HG03439 (cell line): ENCODE measurements around the gene GPR180.
"Not testable (repeated sequence)": the region's sequence is repeated elsewhere in the genome, so short reads cannot be mapped to it uniquely, and the experiment has no call there.

Source experiments
- ATAC-seq: cut with Tn5 transposase; IDR thresholded peaks from one replicate; pipeline ENCODE4 v1.9.1; 2021; ENCODE audit warnings: mild to moderate bottlenecking, moderate library complexity; ENCODE audit not compliant: unreplicated experiment

GPR180 gene

GRCh38 chr13:94595950-94596574 is 5.6 kb upstream of the GPR180 start, which contains the start of gene TGDS:
Gene TGDS, minus strand, starts transcription at chr13:94596152. Its CDS starts 16 bp downstream, at chr13:94596136.
- peak; percentile 98 for ATAC-seq

- ATAC-seq, result no peak
Observed at GRCh38 chr13:94596575-94596971, 5.1 kb upstream of the GPR180 start.

DNA sequence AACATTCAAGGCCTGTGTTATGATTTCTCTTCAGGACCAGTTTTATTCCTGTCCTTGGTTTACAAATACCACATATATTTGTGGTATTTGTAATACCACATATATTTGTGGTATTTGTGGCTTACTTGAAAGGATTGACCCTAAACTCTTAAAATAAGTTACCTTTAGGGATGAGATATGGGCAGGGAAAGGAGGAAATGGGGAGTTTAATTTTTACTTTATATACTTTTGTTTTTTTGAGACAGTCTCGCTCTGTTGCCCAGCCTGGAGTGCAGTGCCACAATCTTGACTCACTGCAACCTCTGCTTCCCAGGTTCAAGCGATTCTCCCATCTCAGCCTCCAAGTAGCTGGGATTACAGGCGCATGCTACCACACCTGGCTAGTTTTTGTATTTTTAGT is 3.4 kb upstream of the GPR180 start:
- ATAC-seq, result no peak

GRCh38 chr13:94599877-94600276 is 1.8 kb upstream of the GPR180 start:
- ATAC-seq, result no peak

- ATAC-seq, result no peak
Observed at GRCh38 chr13:94602467-94602866, 810 bp downstream of the GPR180 start.

DNA sequence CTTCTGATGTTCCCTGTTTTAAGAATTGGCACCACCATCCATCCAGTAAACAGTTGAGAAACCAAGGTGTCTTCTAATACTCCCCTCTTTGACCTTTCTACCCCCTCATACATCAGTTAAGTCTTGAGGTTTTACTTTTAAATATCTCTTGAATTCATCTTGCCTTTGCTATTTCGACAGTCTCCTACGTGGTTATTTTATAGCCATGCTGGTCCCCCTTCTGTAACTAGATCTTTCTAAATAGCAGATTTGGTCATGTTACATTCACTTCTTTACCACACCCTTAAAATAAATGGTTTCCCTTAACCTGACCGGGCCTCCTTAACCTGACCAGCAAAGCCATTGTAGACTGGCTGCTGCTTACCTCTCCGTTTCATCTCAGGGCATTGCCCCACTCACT is 5.4 kb downstream of the GPR180 start:
- no peak for ATAC-seq

DNA sequence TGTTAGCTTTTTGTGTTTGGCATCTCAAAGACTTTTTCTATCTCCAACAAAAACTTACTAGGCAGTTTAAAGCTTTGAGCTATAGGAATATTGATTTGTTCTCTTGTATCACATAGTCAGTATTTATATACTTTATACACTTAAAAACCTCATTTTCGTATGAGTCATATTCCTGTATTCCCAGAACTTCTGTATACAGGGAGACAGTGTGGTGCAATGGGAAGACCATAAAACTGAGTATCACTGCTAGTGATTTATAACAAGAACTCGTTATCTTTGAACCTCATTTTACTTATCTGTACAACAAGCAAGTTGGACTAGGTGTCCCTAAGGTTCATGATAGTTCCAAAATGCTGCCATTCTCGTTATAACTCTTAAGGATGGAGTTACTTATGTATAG is 6.3 kb downstream of the GPR180 start:
- no peak for ATAC-seq

DNA sequence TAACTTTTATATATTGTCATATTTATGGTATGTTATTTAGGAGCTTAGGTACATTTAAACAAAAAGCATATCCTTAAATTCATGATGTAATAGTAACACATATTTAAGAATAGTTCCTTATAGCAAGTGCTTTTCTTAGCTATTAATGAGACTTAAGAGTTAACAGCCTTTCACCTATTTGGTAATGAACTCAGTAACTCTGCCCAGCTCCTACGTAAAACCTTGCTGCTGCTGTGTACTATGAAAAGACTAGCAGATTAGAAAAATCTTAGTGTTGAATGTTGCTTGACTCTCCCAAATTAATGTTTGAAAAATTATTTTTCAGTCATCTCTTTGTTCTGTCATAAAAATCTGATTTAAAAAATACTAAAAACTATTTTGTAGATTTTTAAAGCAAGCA is 6.9 kb downstream of the GPR180 start:
- ATAC-seq, result no peak

DNA sequence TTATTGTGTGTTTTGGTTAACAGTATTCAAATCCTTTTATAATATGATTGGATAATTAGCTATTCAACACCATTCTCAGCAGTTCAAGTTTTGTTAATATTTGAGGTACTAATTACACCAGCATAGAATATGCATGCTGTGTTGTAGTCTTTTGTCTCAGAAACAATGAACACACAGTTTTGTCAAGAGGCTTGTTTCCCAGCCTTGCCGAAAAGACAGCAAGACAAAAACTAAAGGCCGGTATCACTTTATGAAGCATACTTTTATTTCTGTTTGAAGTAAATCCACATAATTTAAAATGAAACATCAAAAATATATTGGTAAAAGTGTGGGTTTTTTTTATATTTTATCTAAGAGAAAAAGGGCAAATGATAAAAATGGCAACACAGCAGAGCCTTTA is 7.5 kb downstream of the GPR180 start:
- no peak for ATAC-seq

DNA sequence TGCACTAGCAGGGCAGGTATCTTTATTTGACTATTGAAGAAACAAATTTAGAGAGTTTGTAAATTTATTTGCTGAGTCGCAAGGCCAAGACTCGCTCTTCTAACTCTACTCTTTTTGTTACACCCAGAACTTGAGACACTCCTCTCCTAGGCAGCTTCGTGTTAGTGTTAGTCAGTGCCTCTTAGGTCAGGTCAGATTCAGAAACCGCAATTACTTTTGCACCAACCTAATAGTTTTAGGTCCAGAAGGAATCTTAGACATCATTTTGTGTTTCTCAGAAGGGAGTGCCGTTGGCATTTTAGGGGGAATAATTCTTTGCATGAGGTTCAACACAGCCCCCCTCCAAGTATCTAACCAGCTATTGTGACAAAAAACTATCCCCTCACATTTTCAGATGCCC is 8.8 kb downstream of the GPR180 start:
- ATAC-seq, result no peak

- no peak for ATAC-seq
Observed at GRCh38 chr13:94612050-94612449, 10.4 kb downstream of the GPR180 start.

DNA sequence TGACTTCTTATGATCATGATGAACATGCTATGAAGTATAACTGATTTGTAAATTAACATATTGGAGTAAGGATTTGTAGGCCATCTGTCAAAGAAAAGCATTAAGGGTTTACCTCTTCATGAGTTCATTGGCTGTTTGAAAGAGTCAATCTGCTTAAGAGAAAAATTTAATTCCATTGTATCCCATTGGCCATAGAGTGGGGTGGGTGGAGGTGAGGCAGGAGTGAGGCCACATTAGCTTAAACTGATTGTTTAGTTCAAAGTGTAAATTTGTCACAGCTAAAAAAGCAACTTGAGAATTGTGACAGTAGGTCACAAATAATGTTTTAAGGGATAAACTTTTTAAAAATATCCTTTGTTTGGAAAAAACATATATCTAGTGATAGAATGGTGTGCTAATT is 11.4 kb downstream of the GPR180 start:
- no peak for ATAC-seq

DNA sequence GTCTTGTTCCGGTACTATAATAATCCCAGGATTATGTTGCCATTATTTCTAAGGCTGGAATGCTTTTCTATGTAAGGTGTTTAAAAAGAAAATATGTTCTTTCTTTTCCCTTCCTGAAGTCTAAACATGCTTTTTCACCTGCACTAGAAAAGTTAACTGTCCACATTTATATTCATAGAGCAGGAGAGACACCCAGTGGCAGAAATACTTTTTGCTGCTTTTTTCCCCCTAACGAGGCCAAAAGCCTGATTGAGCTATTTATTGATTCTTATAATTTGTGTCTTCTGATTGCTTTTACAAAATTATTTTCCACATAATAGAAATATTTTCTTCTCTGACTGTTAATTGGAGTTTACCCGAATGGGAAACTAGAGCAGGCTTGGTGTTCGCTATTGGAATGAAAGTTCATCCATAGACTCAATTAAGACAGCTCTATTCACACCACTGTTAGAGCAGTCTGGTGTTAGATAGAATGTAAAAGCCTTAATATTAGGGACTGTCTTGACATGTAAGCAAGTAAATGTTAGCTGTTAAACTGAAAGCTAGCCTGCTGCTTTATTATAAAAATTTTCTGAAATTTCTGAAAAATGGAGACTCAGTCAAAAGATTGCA is 15.8 kb downstream of the GPR180 start:
- ATAC-seq, result peak; percentile 48

- ATAC-seq, result peak; percentile 67
Observed at GRCh38 chr13:94620286-94620896, 18.7 kb downstream of the GPR180 start.

DNA sequence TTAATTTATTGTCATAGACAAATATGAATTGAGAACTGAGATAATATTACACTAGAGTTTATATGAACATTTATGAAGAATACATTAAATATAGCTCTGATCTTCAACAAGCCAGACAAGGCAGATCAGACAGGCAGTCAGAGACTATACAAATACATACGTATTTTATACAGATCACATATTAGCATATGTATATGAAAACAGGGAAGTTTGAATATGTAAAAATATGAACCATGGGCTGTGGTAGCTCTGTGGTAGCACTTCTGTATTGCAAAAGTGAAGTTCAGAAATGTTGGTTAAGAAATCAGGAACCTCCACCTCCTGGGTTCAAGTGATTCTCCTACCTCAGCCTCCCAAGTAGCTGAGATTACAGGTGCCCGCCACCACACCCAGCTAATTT is 20.7 kb downstream of the GPR180 start:
- ATAC-seq, result no peak

GRCh38 chr13:94623316-94623715 is 21.7 kb downstream of the GPR180 start:
- no peak for ATAC-seq

GRCh38 chr13:94630858-94631257 is 29.2 kb downstream of the GPR180 start:
- ATAC-seq, result no peak

DNA sequence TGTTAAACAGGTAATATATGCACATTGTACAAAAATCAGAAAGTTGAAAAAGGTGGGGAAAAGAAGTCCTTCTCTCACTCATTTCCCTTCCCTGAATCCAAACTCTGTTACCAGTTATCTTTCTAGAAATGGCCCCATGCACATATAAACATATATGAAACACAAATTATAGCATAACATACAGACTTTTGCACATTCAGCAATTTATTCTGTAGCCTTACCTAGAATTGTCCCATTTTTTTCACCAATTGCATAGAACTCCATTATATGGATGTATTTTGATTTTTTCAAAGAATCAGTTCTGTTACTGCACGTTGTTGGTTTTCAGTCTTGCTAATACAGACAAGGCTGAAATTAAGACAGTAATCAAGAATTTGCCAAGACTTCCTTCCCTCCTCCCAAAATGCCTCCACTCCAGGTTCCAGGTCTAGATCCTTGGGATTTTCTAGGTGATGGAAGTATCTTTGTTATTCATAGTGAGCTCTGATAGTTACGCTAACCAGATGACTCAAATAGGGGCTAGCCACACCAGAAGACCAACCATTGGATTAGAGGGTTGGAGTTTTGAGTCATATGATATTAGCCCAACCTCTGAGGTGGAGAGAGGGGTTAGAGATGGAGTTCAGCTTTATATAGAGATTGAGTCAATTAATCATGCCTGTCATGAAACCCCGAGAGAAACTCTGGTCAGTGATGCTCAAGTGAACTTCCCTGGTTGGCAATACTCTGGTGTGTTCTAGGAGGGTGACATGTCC is 30.7 kb downstream of the GPR180 start:
- no peak for ATAC-seq

GRCh38 chr13:94636096-94636495 is 34.4 kb downstream of the GPR180 start:
- ATAC-seq, result not testable (repeated sequence)

- no peak for ATAC-seq
Observed at GRCh38 chr13:94636942-94637578, 35.4 kb downstream of the GPR180 start.

GRCh38 chr13:94637677-94638076 is 36.0 kb downstream of the GPR180 start:
- not testable (repeated sequence) for ATAC-seq
